ENCODE measurements around the gene CYGB.

Gene CYGB

GRCh38 chr17:76484228-76484725 lies 53.2 kb downstream of the CYGB start:
- Mint-ChIP-seq H3K4me1 (peaks cover 21% of the 10 kb centered on the region), H3K27me3 (no peaks in the 10 kb centered on the region), H3K36me3 (peaks cover 17% of the 10 kb centered on the region), H3K9me3 (no peaks in the 10 kb centered on the region), H3K27ac (no peak overlapping the region), H3K4me3 (no peak overlapping the region)
- no peak for DNase-seq
- CTCF ChIA-PET: interaction anchor here (0.7 kb wide), 1 partner anchor 17 kb away, joined by 4 read pairs; the partner anchor contains the start of gene AANAT

GRCh38 chr17:76481071-76481655 lies 56.3 kb downstream of the CYGB start:
- no peak for DNase-seq
- H3K27me3 Mint-ChIP-seq: no peaks in the 10 kb centered on the region
- no peak overlapping the region for H3K4me3 Mint-ChIP-seq
- CTCF ChIA-PET: no interaction called here
- no peak overlapping the region for H3K27ac Mint-ChIP-seq
- peaks cover 14% of the 10 kb centered on the region for H3K36me3 Mint-ChIP-seq
- H3K4me1 Mint-ChIP-seq: peaks cover 13% of the 10 kb centered on the region
- no peaks in the 10 kb centered on the region for H3K9me3 Mint-ChIP-seq

- H3K36me3 Mint-ChIP-seq: peaks cover 14% of the 10 kb centered on the region
- H3K4me3 Mint-ChIP-seq: no peak overlapping the region
- DNase-seq: no peak
- H3K4me1 Mint-ChIP-seq: peaks cover 13% of the 10 kb centered on the region
- CTCF ChIA-PET: no interaction called here
- no peaks in the 10 kb centered on the region for H3K9me3 Mint-ChIP-seq
- H3K27ac Mint-ChIP-seq: no peak overlapping the region
- no peaks in the 10 kb centered on the region for H3K27me3 Mint-ChIP-seq
Measured at GRCh38 chr17:76480632-76481031, 56.9 kb downstream of the CYGB start.

- H3K9me3 Mint-ChIP-seq: no peaks in the 10 kb centered on the region
- H3K27me3 Mint-ChIP-seq: no peaks in the 10 kb centered on the region
- H3K4me3 Mint-ChIP-seq: no peak overlapping the region
- CTCF ChIA-PET: no interaction called here
- peaks cover 12% of the 10 kb centered on the region for H3K36me3 Mint-ChIP-seq
- no peak for DNase-seq
- H3K4me1 Mint-ChIP-seq: peaks cover 13% of the 10 kb centered on the region
- H3K27ac Mint-ChIP-seq: no peak overlapping the region
Measured at GRCh38 chr17:76479515-76480060, 57.9 kb downstream of the CYGB start.

GRCh38 chr17:76478730-76479514 lies 58.6 kb downstream of the CYGB start:
- Mint-ChIP-seq H3K27ac (no peak overlapping the region), H3K36me3 (peaks cover 7% of the 10 kb centered on the region), H3K4me1 (peaks cover 13% of the 10 kb centered on the region), H3K4me3 (no peak overlapping the region), H3K27me3 (no peaks in the 10 kb centered on the region), H3K9me3 (no peaks in the 10 kb centered on the region)
- CTCF ChIA-PET: no interaction called here
- no peak for DNase-seq

GRCh38 chr17:76478097-76478496 lies 59.4 kb downstream of the CYGB start:
- no peak overlapping the region for H3K4me3 Mint-ChIP-seq
- H3K36me3 Mint-ChIP-seq: peaks cover 7% of the 10 kb centered on the region
- H3K27ac Mint-ChIP-seq: peak overlapping the region; percentile 4
- CTCF ChIA-PET: no interaction called here
- peaks cover 13% of the 10 kb centered on the region for H3K4me1 Mint-ChIP-seq
- H3K9me3 Mint-ChIP-seq: no peaks in the 10 kb centered on the region
- no peak for DNase-seq
- H3K27me3 Mint-ChIP-seq: no peaks in the 10 kb centered on the region

GRCh38 chr17:76477576-76477975 lies 59.9 kb downstream of the CYGB start:
- CTCF ChIA-PET: interaction anchor here (1.8 kb wide), 1 partner anchor 10 kb away, joined by 7 read pairs; the partner anchor contains the start of gene AANAT
- H3K9me3 Mint-ChIP-seq: no peaks in the 10 kb centered on the region
- peaks cover 8% of the 10 kb centered on the region for H3K36me3 Mint-ChIP-seq
- H3K4me1 Mint-ChIP-seq: peaks cover 13% of the 10 kb centered on the region
- no peak for DNase-seq
- H3K4me3 Mint-ChIP-seq: no peak overlapping the region
- H3K27me3 Mint-ChIP-seq: no peaks in the 10 kb centered on the region
- H3K27ac Mint-ChIP-seq: no peak overlapping the region

All from activated naive CD4-positive, alpha-beta T cell treated with anti-CD3 and anti-CD28 coated beads, Interleukin-2, amount 10 ng/mL, durations not matched to agents 7 days and 5 days (primary cell).